ENCODE data around the gene FOXO4.
A peak's percentile ranks its signal among the peaks of the same experiment; 100 is the strongest.
"Not testable (repeated sequence)": the region's sequence is repeated elsewhere in the genome, so short reads cannot be mapped to it uniquely, and the experiment has no call there.

The FOXO4 gene

DNA sequence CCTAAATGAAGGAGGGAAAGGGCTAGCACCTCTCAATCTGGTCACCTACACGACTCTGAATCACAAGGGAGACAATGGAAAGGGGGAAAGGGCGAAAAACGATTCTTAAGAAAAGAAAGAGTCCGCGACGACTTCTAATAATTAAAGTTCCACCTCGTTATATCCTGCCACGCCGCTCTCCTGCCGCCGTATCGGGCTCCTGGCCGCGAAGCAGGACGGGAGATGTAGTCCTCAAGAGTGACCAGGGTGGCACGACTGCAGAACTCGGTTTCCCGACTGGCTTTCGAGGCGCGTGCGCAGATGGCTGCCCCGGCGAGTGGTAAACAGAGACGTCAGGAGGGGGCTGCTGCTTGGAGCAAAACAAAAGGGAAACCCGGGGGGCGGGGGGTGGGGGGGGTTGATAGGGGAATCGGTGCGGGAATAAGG lies at the start of gene FOXO4:
TSS of gene FOXO4 (plus strand) at position 297 of the 426 bp plus-strand sequence. CDS start 678 bp downstream, outside the sequence.
- Mint-ChIP-seq H3K36me3 (no peaks in the 10 kb centered on the region), H3K27me3 (no peaks in the 10 kb centered on the region), H3K9me3 (no peaks in the 10 kb centered on the region), H3K4me1 (peaks cover 24% of the 10 kb centered on the region), H3K27ac (peak within 1 kb of the TSS; percentile 98), H3K4me3 (peak within 1 kb of the TSS; percentile 99)
- peak; percentile 94 for ATAC-seq

GRCh38 chrX:71047891-71048290 lies 47.8 kb upstream of the FOXO4 start:
- H3K27ac Mint-ChIP-seq, H3K27me3 Mint-ChIP-seq, H3K4me1 Mint-ChIP-seq, ATAC-seq, H3K9me3 Mint-ChIP-seq, H3K4me3 Mint-ChIP-seq, H3K36me3 Mint-ChIP-seq: not testable (repeated sequence)

GRCh38 chrX:71052721-71053120 lies 42.9 kb upstream of the FOXO4 start:
- no peaks in the 10 kb centered on the region for H3K36me3 Mint-ChIP-seq
- H3K4me1 Mint-ChIP-seq, result no peaks in the 10 kb centered on the region
- peak overlapping the region; percentile 45 for H3K4me3 Mint-ChIP-seq
- no peaks in the 10 kb centered on the region for H3K27me3 Mint-ChIP-seq
- no peak for ATAC-seq
- no peak overlapping the region for H3K27ac Mint-ChIP-seq
- H3K9me3 Mint-ChIP-seq, result no peaks in the 10 kb centered on the region

GRCh38 chrX:71053217-71053621 lies 42.4 kb upstream of the FOXO4 start:
- peaks cover 4% of the 10 kb centered on the region for H3K4me1 Mint-ChIP-seq
- no peak for ATAC-seq
- H3K27me3 Mint-ChIP-seq, result no peaks in the 10 kb centered on the region
- no peak overlapping the region for H3K27ac Mint-ChIP-seq
- H3K9me3 Mint-ChIP-seq, result no peaks in the 10 kb centered on the region
- peak overlapping the region; percentile 45 for H3K4me3 Mint-ChIP-seq
- H3K36me3 Mint-ChIP-seq, result peaks cover 4% of the 10 kb centered on the region

GRCh38 chrX:71056867-71057266 lies 38.8 kb upstream of the FOXO4 start:
- H3K27me3 Mint-ChIP-seq, result no peaks in the 10 kb centered on the region
- no peaks in the 10 kb centered on the region for H3K9me3 Mint-ChIP-seq
- H3K4me3 Mint-ChIP-seq, result no peak overlapping the region
- H3K36me3 Mint-ChIP-seq, result peaks cover 29% of the 10 kb centered on the region
- ATAC-seq, result no peak
- H3K4me1 Mint-ChIP-seq, result peaks cover 15% of the 10 kb centered on the region
- H3K27ac Mint-ChIP-seq, result no peak overlapping the region

DNA sequence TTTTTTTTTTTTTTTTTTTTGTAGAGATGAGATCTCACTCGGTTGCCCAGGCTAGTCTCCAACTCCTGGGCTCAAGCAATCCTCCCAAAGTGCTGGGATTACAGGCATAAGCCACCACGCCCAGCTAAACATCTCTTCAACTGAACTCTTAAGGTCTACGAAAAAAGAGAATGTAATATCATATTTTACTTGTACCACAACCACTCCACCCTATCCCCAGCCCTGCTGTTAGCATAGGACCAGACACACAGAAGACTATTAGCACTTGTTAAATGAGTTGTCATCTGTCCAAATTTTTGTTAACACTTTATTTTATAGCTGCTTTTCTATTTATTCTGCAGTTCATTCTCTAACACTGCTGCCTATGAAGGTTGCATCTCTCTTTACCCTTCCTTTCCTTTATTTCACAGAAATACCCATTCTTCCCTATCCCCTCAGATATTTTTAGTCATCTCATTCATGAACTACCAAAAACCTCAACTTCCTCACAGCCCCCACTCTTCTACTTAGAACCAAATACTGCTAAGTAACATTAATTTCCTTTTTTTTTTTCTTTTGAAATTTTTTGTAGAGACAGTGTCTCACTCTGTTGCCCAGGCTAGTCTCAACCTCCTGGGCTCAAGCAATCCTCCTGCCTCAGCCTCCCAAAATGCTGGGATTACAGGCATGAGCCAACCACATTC lies 37.7 kb upstream of the FOXO4 start:
- peaks cover 15% of the 10 kb centered on the region for H3K4me1 Mint-ChIP-seq
- ATAC-seq, result no peak
- H3K4me3 Mint-ChIP-seq, result no peak overlapping the region
- no peaks in the 10 kb centered on the region for H3K27me3 Mint-ChIP-seq
- peaks cover 34% of the 10 kb centered on the region for H3K36me3 Mint-ChIP-seq
- no peaks in the 10 kb centered on the region for H3K9me3 Mint-ChIP-seq
- peak overlapping the region; percentile 53 for H3K27ac Mint-ChIP-seq

DNA sequence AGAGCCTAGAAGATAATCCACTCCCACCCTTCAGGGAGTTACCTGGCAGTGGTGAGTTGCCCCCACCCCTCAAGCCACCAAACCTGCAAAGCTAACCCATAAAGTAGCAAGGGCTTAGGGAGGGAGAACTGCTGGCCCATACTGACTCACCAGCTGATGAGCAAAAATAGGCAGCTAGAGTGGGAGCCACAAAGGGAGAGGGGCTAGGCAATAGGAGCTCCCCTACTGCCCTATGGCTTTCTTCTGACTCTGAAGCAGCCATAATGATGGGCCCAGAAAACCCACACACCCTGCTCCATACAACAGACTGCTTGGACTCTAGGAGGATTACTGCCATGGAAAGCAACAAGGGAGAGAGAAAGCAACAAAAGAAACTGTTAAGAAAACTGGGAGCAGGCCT lies 35.5 kb upstream of the FOXO4 start:
- H3K27ac Mint-ChIP-seq, result no peak overlapping the region
- no peak overlapping the region for H3K4me3 Mint-ChIP-seq
- ATAC-seq, result no peak
- H3K9me3 Mint-ChIP-seq, result no peaks in the 10 kb centered on the region
- H3K36me3 Mint-ChIP-seq, result peaks cover 40% of the 10 kb centered on the region
- H3K4me1 Mint-ChIP-seq, result peaks cover 21% of the 10 kb centered on the region
- no peaks in the 10 kb centered on the region for H3K27me3 Mint-ChIP-seq

- H3K27me3 Mint-ChIP-seq, result no peaks in the 10 kb centered on the region
- no peaks in the 10 kb centered on the region for H3K9me3 Mint-ChIP-seq
- peaks cover 11% of the 10 kb centered on the region for H3K36me3 Mint-ChIP-seq
- peak overlapping the region; percentile 87 for H3K4me3 Mint-ChIP-seq
- peaks cover 11% of the 10 kb centered on the region for H3K4me1 Mint-ChIP-seq
- ATAC-seq, result no peak
- H3K27ac Mint-ChIP-seq, result peak overlapping the region; percentile 81
Observed at GRCh38 chrX:71067089-71067488, 28.6 kb upstream of the FOXO4 start.

DNA sequence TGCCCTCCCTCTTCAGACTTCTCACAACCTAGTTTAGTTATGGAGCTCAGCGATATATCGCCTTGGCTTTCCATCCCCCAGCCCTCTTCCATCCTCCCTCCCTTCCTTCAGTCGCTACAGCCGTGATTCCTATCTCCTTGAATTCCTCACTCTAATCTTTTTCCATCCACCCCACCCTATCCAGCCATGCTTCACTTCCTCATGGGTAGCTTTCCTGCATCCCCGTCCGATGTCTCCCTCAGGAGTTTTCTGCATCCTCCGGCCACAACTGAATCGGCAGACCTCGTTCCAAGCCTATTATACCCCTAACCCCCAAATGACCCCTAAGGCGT lies 28.0 kb upstream of the FOXO4 start:
- no peaks in the 10 kb centered on the region for H3K9me3 Mint-ChIP-seq

DNA sequence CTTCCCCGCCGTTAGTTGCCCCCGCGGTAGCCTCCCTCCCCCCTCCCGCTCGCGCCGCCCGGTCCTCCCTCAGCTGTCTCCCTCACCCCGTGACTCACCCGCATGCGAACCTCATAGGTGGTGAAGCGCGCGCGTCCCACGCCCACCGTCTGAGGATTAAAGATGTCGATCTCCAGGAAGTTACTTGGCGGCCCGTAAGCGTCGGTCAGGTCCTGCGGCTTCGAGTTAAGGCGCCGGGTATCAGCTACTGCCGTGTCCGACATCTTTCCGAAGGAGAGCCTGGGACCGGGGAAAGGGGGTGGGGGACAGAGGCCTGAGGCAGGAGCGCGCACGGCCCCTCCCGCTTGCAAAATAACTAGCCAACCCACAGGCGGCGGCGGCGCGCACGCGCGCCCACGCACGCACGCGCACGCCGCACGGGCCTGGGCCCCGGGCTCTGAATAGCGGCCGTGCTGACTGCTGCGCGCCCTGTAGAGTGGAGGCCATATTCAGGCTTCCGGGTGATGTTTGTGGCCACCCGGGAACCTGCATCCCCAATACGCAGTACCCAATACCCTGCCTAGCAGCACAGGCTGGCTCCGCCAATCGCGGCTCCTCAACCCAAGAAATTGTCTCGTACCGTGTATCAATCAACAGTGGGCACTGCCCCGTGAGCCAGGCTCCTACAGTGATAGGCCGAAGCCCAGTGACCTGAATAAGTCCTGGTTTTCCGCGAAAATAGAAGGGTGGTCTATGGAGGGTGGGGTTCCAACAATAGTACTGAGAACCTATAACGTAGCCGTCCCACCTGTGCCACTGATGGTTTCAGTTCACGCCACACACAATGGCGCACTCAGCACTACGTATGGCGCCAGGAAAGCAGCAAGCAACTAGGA lies 27.4 kb upstream of the FOXO4 start, which contains the start of gene SNX12:
TSS of gene SNX12 (minus strand) at position 291 of the 875 bp plus-strand sequence. CDS start at position 263, 28 bp downstream.
- H3K36me3 Mint-ChIP-seq, result peaks cover 5% of the 10 kb centered on the region

More for the DNA sequence above, 28.0 kb upstream of the FOXO4 start:
- Mint-ChIP-seq H3K4me3 (peak overlapping the region; percentile 87), H3K27ac (peak overlapping the region; percentile 81), H3K27me3 (no peaks in the 10 kb centered on the region), H3K4me1 (peaks cover 11% of the 10 kb centered on the region), H3K36me3 (peaks cover 8% of the 10 kb centered on the region)
- no peak for ATAC-seq

DNA sequence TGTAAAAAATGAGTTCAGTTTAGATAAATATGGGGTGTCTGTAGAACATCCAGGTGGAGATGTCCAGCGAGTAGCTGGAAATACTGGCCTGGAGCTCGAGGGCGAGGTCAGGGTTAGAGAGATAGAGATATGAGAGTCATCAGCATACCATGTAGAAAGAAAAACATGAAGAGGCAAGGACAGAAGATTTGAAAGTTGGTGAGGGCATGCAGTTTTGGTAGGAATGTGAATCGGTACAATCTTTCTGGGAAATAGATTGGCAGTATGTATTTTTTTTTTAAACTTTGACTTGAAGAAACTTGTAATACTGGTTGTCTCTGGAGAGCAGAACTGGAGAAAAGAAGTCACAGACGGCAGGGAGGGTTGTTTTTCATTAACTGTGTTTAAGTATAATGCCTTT lies 25.1 kb upstream of the FOXO4 start:
- ATAC-seq, result no peak
- no peaks in the 10 kb centered on the region for H3K27me3 Mint-ChIP-seq
- no peaks in the 10 kb centered on the region for H3K9me3 Mint-ChIP-seq
- no peaks in the 10 kb centered on the region for H3K36me3 Mint-ChIP-seq
- no peak overlapping the region for H3K4me3 Mint-ChIP-seq
- peaks cover 5% of the 10 kb centered on the region for H3K4me1 Mint-ChIP-seq
- no peak overlapping the region for H3K27ac Mint-ChIP-seq

More for the DNA sequence above, 27.4 kb upstream of the FOXO4 start, which contains the start of gene SNX12:
- peak within 1 kb of the TSS; percentile 87 for H3K4me3 Mint-ChIP-seq
- H3K27me3 Mint-ChIP-seq, result no peaks in the 10 kb centered on the region
- H3K4me1 Mint-ChIP-seq, result peaks cover 11% of the 10 kb centered on the region
- peak; percentile 100 for ATAC-seq
- H3K9me3 Mint-ChIP-seq, result no peaks in the 10 kb centered on the region
- H3K27ac Mint-ChIP-seq, result peak within 1 kb of the TSS; percentile 81

DNA sequence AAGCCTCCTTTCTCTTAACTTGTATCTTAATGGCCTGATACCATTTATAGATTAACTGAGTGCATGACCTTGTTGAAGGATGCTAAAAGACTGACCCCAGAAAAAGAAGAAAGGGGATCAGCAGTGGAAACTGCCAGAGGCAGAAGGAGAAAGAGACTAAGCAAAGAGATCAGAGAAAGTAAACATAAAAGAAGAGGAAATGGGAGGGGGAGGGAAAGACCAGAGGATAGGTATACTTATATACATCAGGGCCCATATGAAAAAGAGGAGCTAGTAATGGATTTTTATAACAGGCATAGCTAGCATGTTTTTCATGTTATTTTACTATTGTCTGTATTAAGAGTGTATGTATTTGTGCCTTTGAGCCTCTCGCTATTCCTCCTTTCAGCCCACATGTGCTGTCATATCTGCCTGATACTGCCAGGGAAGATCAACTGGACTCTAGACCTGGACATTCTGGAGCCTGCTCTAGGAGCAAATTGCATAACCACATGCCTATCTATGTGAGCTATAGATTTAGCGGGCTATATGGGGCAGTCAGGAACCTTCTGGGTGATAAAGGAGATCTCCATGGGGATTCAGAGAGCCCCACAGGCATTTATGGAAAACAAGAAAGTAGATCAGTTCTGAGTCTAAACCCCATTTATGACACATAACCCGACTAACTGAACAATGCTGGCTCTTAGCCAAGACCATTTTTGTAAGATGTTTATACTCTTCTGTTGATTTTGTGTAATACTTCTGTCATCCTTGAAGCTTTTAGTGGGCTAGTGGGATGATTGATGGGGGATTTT lies 14.1 kb upstream of the FOXO4 start:
- no peaks in the 10 kb centered on the region for H3K9me3 Mint-ChIP-seq
- no peaks in the 10 kb centered on the region for H3K36me3 Mint-ChIP-seq
- no peak overlapping the region for H3K27ac Mint-ChIP-seq
- no peaks in the 10 kb centered on the region for H3K27me3 Mint-ChIP-seq
- H3K4me1 Mint-ChIP-seq, result no peaks in the 10 kb centered on the region
- H3K4me3 Mint-ChIP-seq, result no peak overlapping the region
- no peak for ATAC-seq

- H3K4me3 Mint-ChIP-seq, result no peak overlapping the region
- ATAC-seq, result no peak
- no peak overlapping the region for H3K27ac Mint-ChIP-seq
- H3K9me3 Mint-ChIP-seq, result no peaks in the 10 kb centered on the region
- H3K36me3 Mint-ChIP-seq, result no peaks in the 10 kb centered on the region
- H3K27me3 Mint-ChIP-seq, result no peaks in the 10 kb centered on the region
- no peaks in the 10 kb centered on the region for H3K4me1 Mint-ChIP-seq
Observed at GRCh38 chrX:71082124-71082647, 13.5 kb upstream of the FOXO4 start.

DNA sequence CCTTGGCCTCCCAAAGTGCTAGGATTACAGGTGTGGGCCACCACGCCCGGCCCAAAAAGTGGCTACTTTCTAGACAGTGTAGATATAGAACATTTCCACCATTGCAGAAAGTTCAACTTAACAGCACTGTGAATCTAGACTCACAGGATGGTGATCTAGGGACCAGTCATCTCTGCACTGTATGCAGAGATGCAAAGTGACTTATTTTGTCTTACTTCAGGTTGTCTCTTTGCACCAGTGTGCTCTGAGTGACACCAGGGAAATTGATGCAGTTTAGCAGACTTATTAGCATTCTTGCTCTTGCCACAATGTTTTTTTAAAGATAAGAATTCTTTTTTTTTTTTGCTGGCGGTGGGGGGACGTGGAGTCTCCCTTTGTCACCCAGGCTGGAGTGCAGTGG lies 12.8 kb upstream of the FOXO4 start:
- Mint-ChIP-seq H3K36me3 (no peaks in the 10 kb centered on the region), H3K4me1 (no peaks in the 10 kb centered on the region), H3K27ac (no peak overlapping the region), H3K27me3 (no peaks in the 10 kb centered on the region), H3K4me3 (no peak overlapping the region), H3K9me3 (no peaks in the 10 kb centered on the region)
- no peak for ATAC-seq

GRCh38 chrX:71085900-71086299 lies 9.8 kb upstream of the FOXO4 start:
- Mint-ChIP-seq H3K27me3 (no peaks in the 10 kb centered on the region), H3K9me3 (no peaks in the 10 kb centered on the region), H3K27ac (no peak overlapping the region), H3K4me3 (no peak overlapping the region), H3K36me3 (no peaks in the 10 kb centered on the region), H3K4me1 (no peaks in the 10 kb centered on the region)
- no peak for ATAC-seq
